IPS DF 6.9 (cell line): ENCODE data around the gene SNAI3.

Source experiments
- DNase-seq: peaks from one replicate; pipeline ENCODE4 v3.0.0-alpha.2; 2013; ENCODE audit warnings: low read depth, low spot score
- H3K27ac ChIP-seq: one replicate; pipeline ENCODE4 v1.5.1; 2013; ENCODE audit warnings: low read length, control low read depth
- H3K27me3 ChIP-seq: 2 replicates; pipeline ENCODE4 v1.6.1; 2013; ENCODE audit warnings: mild to moderate bottlenecking, low read length; ENCODE audit not compliant: control insufficient read depth, insufficient read depth
- H3K36me3 ChIP-seq: 2 replicates; pipeline ENCODE4 v1.6.1; 2013; ENCODE audit warnings: low read length; ENCODE audit not compliant: control insufficient read depth, insufficient read depth
- H3K4me1 ChIP-seq: 2 replicates; pipeline ENCODE4 v1.6.1; 2013; ENCODE audit warnings: low read length; ENCODE audit not compliant: control insufficient read depth, insufficient read depth
- H3K4me3 ChIP-seq: 2 replicates; pipeline ENCODE4 v1.5.1; 2013; ENCODE audit warnings: mild to moderate bottlenecking, low read length
- H3K9me3 ChIP-seq: 2 replicates; pipeline ENCODE4 v1.6.1; 2013; ENCODE audit warnings: low read length, inconsistent platforms; ENCODE audit not compliant: control insufficient read depth, insufficient read depth
- WGBS: extraction: QIAGEN DNeasy Blood & Tissue Kit; methylation state at CpG from one replicate; pipeline ENCODE4 v1.1.7; 2013; ENCODE audit warnings: mixed read lengths, missing lambda C conversion rate; ENCODE audit not compliant: insufficient read length, insufficient coverage; 5-methylcytosine and 5-hydroxymethylcytosine counted together

Gene SNAI3

GRCh38 chr16:88714420-88715302 lies 28.4 kb upstream of the SNAI3 start:
- Histone ChIP-seq H3K4me1 (no peaks in the 10 kb centered on the region; the same call in 1 of the 2 replicates), H3K27ac (no peak overlapping the region), H3K4me3 (no peak overlapping the region), H3K36me3 (peaks cover 25% of the 10 kb centered on the region), H3K27me3 (no peaks in the 10 kb centered on the region), H3K9me3 (no peaks in the 10 kb centered on the region)
- no peak for DNase-seq
- no CpG with 5 or more reads among the region's 42 CpGs for WGBS

- no peaks in the 10 kb centered on the region for H3K9me3 ChIP-seq
- no peaks in the 10 kb centered on the region for H3K27me3 ChIP-seq
- peaks cover 25% of the 10 kb centered on the region for H3K36me3 ChIP-seq
- H3K4me3 ChIP-seq, result no peak overlapping the region
- no peak for DNase-seq
- H3K4me1 ChIP-seq, result no peaks in the 10 kb centered on the region; the same call in 1 of the 2 replicates
- WGBS, result no CpG with 5 or more reads among the region's 30 CpGs
- H3K27ac ChIP-seq, result no peak overlapping the region
Measured at GRCh38 chr16:88713568-88714419, 27.5 kb upstream of the SNAI3 start.

GRCh38 chr16:88713054-88713453 lies 26.7 kb upstream of the SNAI3 start:
- Histone ChIP-seq H3K36me3 (peaks cover 25% of the 10 kb centered on the region), H3K4me3 (no peak overlapping the region), H3K27ac (no peak overlapping the region), H3K27me3 (no peaks in the 10 kb centered on the region), H3K9me3 (no peaks in the 10 kb centered on the region), H3K4me1 (no peaks in the 10 kb centered on the region; the same call in 1 of the 2 replicates)
- no CpG with 5 or more reads among the region's 15 CpGs for WGBS
- DNase-seq, result no peak

GRCh38 chr16:88712362-88712979 lies 26.2 kb upstream of the SNAI3 start:
- Histone ChIP-seq H3K4me1 (no peaks in the 10 kb centered on the region; the same call in 1 of the 2 replicates), H3K9me3 (no peaks in the 10 kb centered on the region), H3K27me3 (no peaks in the 10 kb centered on the region), H3K36me3 (peaks cover 25% of the 10 kb centered on the region), H3K4me3 (no peak overlapping the region), H3K27ac (no peak overlapping the region)
- DNase-seq, result no peak
- WGBS, result no CpG with 5 or more reads among the region's 25 CpGs

- WGBS, result no CpG with 5 or more reads among the region's 18 CpGs
- no peak overlapping the region for H3K27ac ChIP-seq
- no peaks in the 10 kb centered on the region for H3K9me3 ChIP-seq
- no peaks in the 10 kb centered on the region for H3K27me3 ChIP-seq
- DNase-seq, result no peak
- no peaks in the 10 kb centered on the region; the same call in 1 of the 2 replicates for H3K4me1 ChIP-seq
- peaks cover 22% of the 10 kb centered on the region for H3K36me3 ChIP-seq
- no peak overlapping the region for H3K4me3 ChIP-seq
Measured at GRCh38 chr16:88711750-88712340, 25.5 kb upstream of the SNAI3 start.

GRCh38 chr16:88710556-88710955 lies 24.2 kb upstream of the SNAI3 start:
- no CpG with 5 or more reads among the region's 16 CpGs for WGBS
- no peaks in the 10 kb centered on the region for H3K9me3 ChIP-seq

GRCh38 chr16:88706965-88707826 lies 20.9 kb upstream of the SNAI3 start:
- Histone ChIP-seq H3K4me3 (peak overlapping the region; percentile 82; the same call in 1 of the 2 replicates), H3K27me3 (no peaks in the 10 kb centered on the region), H3K36me3 (no peaks in the 10 kb centered on the region), H3K4me1 (no peaks in the 10 kb centered on the region; the same call in 1 of the 2 replicates), H3K27ac (no peak overlapping the region), H3K9me3 (no peaks in the 10 kb centered on the region)
- no peak for DNase-seq
- no CpG with 5 or more reads among the region's 17 CpGs for WGBS

More at GRCh38 chr16:88710556-88710955, 24.2 kb upstream of the SNAI3 start:
- no peaks in the 10 kb centered on the region for H3K27me3 ChIP-seq
- H3K36me3 ChIP-seq, result peaks cover 13% of the 10 kb centered on the region
- no peak overlapping the region for H3K27ac ChIP-seq
- H3K4me1 ChIP-seq, result no peaks in the 10 kb centered on the region; the same call in 1 of the 2 replicates
- no peak for DNase-seq
- no peak overlapping the region for H3K4me3 ChIP-seq

- peak within 1 kb of the TSS; percentile 82 for H3K4me3 ChIP-seq
- H3K27ac ChIP-seq, result no peak within 1 kb of the TSS
- no CpG with 5 or more reads among the region's 86 CpGs for WGBS
- H3K36me3 ChIP-seq, result no peaks in the 10 kb centered on the region; the same call in 1 of the 2 replicates
- H3K4me1 ChIP-seq, result no peaks in the 10 kb centered on the region; the same call in 1 of the 2 replicates
- no peaks in the 10 kb centered on the region for H3K9me3 ChIP-seq
- peak; percentile 78 for DNase-seq
- H3K27me3 ChIP-seq, result no peaks in the 10 kb centered on the region
Measured at GRCh38 chr16:88706229-88706964, 20.1 kb upstream of the SNAI3 start, which contains the start of the genes CTU2 and RNF166. Gene CTU2 (plus strand): TSS chr16:88706503. CDS start chr16:88706531, 28 bp downstream. Gene RNF166 (minus strand): TSS chr16:88706408. CDS start chr16:88706325, 83 bp downstream.
